Amniotic epithelial cell (primary cell): Measurements from ENCODE around the gene ACACB.
A peak's percentile ranks its signal among the peaks of the same experiment; 100 is the strongest.

Experiments
- DNase-seq: peaks from one replicate; pipeline ENCODE4 v3.0.0-alpha.2; 2010; ENCODE audit warnings: low read depth

ACACB gene

DNA sequence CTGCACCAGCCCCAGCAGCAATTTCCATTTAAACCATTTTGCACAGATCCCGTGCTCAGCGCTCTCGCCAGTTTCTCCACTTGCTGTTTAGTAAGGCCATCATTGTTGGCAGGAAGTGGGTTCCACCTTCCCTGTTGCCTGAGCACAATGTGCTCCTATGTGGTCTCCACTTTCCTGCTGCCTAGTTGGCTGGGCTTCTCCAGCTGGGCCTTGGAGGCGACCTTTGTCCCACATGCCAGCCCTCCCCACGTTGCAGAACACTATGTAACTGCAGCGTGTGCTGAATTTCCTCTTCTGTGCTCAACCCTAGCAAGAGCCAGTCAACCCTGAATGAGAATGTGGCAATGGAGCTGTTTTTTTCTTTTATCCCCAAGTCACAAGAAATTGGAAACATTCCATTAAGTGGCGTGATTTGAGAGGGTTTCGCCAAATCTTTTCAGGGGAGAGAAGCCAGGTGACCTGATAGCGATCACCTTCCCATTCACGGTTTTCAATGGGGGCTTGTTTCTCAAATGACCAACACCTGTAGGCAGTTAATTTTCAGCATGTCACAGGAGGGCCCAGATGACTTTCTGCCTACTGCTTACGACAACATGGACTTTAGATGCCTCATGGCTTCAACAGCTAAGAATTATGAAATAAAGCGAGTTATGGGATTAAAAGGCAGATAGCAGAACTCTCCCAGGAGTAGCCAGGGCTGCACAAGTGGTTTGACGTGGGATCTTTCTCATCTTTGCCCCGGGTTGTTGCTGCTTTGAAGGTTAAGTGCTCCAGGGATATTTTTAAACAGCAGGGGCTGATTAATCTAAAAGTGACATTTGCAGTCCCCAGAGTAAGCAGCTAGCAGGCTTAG is at the start of gene ACACB:
ACACB (plus strand) TSS at position 830 of the 853 bp plus-strand sequence. CDS start 22,819 bp downstream, outside the sequence.
- peak; percentile 47 for DNase-seq

DNA sequence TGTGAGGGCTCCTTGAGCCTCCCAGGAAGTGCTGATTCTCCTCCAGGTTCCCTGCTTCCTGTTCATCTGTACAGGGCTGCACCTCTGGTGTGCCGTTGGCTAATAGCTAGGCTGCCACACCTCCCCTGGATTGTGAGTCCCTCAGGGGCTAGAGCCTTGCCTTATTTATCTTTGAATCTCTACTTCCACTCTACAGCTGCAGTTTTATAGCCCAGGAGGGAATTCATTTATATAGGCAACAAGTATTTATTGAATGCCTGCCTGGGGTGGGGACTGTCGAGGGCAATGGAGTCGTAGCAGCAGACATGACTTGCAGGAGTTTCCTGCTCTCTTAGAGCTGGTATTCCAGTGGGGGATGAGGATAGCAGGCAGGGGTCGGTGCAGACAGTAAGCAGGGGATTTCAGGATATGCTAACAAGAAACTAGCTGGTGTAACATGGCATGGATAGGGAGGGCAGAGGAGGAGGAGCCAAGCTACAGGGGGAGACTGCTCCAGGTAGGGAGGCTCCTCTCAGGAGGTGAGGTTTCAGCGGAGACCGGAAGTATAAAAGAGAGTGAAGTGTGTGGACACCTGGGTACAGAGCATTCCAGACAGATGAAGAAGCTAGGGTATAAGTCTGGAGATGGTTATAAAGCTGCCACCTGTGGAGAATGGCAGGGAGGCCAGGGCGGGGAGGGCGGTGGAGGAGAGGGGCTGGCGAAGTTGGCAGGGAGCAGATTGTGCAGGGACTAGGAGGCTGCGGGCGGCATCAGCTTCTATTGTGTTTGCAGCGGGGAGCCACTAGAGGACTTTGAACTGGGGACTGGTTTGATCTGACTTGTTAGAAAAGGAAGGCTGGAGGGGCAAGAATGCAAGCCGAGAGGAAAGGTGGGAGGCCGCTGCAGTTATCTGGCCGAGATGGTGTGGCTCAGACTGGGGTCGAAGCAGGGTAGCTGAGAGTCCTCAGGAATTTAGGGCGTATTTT is 46.8 kb upstream of the ACACB start:
- no peak for DNase-seq

DNA sequence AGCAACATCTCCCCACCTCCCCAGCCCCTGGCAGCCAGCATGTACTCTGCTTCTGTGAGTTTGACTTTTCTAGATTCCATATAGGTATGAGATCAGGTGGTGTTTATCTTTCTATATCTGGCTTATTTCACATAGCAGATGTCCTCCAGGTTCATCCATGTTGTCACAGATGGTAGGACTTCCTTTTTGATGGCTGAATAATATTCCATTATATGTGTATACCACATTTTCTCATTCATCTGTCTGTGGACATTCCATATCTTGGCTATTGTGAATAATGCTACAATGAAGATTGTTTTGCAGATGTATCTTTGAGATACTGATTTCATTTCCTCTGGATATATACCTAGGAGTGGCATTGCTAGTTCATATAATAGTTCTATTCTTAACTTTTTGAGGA is 41.5 kb upstream of the ACACB start:
- DNase-seq = no peak

DNA sequence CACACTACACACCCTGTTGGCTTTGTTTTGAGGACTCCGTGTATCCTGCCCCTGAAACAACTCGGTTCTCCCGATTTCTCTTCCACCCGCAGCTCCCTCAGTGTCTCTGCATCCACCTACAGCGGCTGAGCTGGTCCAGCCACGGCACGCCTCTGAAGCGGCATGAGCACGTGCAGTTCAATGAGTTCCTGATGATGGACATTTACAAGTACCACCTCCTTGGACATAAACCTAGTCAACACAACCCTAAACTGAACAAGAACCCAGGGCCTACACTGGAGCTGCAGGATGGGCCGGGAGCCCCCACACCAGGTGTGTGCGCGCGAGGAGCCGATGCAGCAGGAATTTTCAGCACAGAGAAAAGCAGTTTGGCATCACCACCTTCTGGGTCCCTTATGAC is 33.6 kb upstream of the ACACB start:
- DNase-seq = no peak

DNA sequence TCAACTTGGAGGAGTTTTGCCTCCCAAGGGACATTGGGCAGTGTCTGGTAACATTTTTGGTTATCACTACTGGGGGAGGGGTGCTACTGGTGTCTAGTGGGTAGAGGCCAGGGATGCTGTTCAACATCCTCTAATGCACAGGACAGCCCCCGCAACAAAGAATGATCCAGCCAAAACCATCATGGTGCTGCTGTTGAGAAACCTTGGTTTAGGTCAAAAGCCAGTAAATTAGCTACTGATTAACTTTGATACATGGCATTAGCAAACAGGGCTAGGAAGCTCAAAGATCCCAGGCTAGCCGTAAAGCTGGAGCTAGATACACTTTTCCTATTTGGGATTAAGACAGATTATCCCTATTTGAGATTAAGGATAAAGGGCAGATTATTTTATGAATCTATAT is 32.0 kb upstream of the ACACB start:
- DNase-seq = no peak

DNA sequence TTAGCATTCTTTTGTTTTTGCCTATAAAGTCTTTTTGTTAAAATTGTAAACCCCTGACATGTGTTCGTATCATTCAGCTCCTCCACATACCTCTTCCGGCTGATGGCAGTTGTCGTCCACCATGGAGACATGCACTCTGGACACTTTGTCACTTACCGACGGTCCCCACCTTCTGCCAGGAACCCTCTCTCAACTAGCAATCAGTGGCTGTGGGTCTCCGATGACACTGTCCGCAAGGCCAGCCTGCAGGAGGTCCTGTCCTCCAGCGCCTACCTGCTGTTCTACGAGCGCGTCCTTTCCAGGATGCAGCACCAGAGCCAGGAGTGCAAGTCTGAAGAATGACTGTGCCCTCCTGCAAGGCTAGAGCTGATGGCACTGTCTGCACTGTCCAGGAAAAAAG is 30.8 kb upstream of the ACACB start:
- DNase-seq = no peak

DNA sequence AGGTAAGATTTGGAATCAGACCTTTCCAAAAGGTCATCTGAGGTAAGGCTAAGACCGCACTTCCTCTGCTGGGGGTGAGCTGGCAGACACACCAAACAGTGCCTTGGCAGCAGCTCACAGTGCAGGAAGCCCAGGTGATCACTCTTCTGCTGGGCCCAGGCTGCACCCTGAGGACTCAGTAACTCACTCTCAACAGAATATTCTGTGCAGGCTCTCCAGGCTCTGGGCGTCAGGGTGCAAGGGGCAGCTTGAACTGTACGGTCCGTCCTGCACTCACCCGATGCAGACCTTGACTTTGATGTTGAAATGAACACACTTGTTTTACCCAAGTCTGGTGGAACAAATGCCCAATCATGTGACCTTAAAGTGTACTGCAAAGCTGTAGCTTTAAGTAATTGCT is 29.1 kb upstream of the ACACB start:
- no peak for DNase-seq

DNA sequence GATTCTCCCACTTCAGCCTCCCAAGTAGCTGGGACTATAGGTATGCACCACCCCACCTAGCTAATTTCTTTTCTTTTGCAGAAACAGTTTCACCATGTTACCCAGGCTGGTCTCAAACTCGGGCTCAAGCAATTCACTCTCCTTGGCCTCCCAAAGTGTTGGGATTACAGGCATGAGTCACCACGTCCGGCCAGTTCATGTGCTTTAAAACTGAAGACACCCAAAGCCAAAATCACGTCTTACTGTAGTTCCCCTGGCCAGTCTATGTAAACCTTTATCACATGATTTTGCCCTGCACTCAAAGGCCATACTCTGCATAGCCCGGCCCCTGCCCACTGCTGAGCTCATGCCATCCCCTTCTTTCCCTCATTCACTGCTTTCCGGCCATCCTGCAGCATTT is 27.6 kb upstream of the ACACB start:
- no peak for DNase-seq

DNA sequence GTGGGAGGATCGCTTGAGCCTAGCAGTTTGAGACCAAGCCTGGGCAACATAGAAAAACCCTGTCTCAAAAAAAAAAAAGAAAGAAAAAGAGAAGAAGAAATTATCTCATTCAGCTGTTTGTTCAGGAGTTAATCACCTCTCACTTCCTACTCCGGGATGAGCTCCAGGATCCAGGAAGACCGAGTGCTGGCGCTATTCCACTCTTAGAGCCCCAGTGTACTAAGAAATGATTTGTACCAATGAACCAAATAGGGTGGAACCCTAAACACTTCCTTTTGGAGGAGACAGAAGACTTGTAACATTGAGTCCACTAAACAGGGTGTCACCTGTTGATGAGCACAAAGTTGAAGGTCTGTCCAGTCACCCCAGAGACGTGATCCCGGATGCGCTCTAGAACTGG is 26.7 kb upstream of the ACACB start:
- DNase-seq = no peak

DNA sequence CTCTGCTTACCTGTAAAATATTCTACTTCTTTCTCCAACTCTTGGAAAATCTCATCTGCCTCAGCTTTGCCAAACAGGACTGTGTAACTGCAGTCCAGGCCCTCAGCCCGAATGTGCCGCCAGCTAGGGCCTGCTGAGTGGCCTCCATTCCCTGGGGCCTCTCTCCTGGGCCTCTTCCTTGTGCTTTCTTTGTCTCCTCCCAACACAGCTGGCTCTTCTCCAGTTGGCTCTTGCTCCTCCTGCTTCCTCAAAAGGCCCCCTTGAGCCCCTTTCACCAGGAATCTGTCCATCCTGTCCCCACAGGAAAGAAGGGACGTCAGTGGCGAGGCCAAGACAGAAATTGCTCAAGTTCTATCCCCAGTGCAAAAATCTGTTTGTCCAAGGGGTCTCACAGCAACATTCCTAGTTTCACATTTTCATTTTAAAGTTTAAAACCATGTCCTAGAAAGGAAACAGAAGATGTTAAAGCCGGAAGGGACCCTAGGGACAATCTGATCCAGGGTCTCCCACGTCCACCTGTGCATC is 23.8 kb upstream of the ACACB start:
- no peak for DNase-seq

DNA sequence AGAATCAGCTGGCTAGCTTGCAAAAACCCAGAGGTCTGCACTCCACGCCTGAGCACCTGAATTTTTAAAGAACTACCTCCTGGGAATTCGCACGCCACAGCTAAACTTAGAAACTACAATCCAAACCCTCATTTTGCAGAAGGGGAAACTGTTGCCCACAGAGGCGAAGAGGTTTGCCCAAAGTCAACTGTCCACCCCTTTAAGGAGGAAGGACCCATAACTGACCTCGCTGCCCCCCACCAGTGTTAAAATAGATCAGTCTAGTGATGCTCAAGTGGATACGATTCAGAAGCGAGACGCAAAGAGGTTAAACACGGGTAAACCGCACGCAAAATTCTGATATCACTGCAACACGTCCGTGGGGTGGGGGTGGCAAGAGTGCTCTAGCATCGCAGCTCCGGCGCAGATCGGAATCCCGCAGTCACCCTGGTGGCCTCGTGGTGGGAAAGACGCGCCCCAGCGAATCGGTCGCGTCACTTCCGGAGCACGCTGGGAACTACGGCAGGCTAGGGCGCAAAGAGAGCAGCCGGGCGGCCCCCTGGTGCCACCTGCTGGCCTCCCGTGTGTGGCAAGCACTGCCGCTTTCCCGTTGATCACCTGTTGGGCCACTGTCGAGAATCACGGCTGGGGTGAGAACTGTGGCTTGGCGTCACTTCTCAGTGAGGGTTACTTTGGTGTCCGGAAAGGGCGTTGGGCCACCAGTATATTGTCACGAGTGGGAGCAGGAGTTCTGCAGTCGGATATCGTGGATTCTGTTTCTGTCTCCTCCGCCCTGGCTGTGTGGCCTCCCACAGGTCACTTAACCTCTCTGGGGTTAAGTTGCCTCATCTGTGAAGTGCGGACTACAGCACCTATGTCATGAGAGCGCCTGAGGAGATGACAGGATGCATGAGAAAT is 23.1 kb upstream of the ACACB start, which contains the start of gene ALKBH2:
ALKBH2 (minus strand) TSS at position 451 of the 897 bp plus-strand sequence. CDS start 686 bp downstream, outside the sequence.
- peak; percentile 78 for DNase-seq

DNA sequence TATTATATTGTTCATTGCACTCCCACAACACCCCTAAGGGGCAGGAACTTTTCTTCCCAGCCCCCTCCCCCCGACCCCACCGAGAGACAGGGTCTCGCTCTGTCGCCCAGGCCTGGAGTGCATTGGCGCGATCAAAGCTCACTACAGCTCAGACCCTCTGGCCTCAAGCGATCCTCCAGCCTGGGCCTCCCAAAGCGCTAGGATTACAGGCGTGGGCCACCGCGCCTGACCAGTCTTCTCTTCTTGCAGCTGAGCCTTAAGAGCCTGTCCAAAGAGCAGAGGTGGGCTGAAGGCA is 19.3 kb upstream of the ACACB start:
- no peak for DNase-seq

DNA sequence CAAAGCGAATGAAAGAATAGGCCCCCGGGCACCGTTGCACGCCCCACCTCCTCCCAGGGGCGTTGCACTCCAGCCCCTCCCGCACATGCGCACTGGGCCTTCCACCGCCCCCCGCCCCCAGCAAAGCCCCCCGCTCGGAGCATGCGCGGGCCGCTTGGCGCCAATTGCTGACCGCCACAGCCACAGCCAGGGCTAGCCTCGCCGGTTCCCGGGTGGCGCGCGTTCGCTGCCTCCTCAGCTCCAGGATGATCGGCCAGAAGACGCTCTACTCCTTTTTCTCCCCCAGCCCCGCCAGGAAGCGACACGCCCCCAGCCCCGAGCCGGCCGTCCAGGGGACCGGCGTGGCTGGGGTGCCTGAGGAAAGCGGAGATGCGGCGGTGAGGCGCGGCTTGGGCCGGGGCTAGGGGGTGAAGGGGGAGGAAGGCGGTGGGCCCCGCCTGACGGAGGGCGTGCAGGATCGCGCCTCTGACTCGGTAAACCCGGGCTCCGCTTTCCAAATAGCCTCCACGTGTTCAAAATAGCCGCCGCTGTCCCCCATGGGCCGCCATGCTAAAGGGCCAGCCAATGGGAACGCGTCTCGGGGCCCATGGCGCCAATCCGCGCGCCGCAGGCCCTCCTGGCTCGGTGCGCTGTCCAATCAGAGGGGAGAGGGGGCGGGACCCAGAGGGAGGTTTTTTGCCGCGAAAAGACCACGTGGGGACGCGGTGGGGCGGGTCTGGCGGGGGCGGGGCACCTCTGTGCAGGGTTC is 18.8 kb upstream of the ACACB start, which contains the start of gene UNG:
UNG (plus strand) TSS at position 163 of the 748 bp plus-strand sequence; CDS start at position 246, 83 bp downstream.
- peak; percentile 86 for DNase-seq

DNA sequence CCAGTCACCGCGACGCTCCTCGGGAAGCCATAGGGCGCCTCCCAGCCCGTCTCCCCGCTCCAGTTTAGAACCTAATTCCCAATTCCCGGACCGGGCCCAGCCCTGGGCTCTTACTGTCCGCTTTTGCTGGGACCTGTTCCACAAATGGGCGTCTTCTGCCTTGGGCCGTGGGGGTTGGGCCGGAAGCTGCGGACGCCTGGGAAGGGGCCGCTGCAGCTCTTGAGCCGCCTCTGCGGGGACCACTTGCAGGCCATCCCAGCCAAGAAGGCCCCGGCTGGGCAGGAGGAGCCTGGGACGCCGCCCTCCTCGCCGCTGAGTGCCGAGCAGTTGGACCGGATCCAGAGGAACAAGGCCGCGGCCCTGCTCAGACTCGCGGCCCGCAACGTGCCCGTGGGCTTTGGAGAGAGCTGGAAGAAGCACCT is 18.2 kb upstream of the ACACB start:
- peak; percentile 42 for DNase-seq

DNA sequence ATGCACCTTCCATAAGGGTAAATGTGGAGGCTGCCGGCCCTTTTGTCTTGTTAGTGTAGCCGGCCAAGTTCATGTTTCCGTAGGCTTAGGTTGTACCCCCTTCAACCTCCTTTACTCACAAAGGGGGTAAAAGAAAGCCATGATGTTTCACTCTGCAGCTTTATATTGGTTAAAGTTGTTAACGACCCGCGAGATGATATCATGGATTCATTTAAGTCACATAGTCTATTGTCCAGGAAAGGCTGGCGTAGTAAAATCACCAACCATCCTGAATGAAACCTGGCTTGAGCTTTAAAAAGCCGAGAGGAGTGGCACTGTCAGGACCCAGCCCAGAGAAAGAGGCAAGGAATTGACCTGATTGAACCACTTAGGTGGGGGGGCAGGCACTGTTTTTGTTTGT is 17.7 kb upstream of the ACACB start:
- no peak for DNase-seq

DNA sequence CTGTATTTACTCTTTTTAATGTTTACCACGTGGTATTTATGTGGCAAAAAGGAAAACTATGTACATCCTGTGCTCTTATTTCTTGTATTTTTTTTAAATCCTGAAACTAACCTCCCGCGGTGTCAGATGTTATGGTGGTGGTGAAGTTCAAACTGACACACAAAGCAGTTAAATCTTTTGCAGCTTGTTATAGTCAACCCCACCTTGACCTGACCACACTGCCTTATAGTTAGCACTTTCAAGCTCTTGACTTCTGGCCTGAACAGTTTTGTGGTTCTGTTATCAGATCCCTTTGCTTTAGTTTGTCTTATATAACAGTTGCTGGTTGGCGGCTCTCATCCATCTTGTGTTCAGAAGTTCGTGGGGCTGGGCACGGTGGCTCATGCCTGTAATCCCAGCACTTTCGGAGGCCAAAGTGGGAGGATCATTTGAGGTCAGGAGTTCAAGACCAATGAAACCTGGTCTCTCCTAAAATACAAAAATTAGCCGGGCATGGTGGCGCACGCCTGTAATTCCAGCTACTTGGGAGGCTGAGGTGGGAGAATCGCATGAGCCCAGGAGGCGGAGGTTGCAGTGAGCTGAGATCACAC is 16.9 kb upstream of the ACACB start:
- peak; percentile 84 for DNase-seq

DNA sequence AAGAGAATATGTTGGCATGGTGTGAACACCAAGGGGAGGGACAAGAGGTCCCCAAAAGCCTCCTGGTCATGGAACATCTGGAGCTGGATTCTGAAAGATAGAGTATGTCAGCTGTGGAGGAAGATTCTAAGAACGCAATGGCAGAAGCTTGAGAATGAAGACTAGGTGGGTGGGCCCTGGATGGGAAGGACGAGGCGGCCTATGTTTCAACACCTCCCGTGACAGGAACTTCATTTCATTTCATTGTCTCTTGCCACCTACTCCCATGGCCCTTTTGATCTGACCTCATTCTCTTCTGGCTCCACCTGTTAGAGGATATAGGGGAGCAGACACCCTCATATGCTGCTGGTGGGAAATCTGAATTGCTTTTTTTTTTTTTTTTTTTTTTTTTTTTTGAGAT is 15.6 kb upstream of the ACACB start:
- no peak for DNase-seq

DNA sequence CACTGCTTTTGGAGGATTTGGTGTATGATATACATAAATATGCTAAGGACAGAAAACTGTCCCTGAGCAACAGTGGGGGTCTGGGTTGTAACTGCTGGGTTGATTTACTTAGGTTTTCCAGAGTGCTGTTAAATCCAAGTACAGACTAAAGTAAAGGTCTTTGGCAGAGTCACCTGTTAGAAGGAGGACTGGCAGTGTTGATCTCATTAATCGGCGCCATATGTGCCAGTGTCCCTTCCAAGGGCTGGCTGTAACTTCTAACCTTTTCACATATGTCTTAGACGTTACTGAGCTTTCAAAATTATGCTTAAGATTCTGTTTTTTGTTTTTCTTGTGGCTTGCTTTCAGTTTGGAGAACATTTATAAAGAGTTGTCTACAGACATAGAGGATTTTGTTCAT is 13.9 kb upstream of the ACACB start:
- no peak for DNase-seq

DNA sequence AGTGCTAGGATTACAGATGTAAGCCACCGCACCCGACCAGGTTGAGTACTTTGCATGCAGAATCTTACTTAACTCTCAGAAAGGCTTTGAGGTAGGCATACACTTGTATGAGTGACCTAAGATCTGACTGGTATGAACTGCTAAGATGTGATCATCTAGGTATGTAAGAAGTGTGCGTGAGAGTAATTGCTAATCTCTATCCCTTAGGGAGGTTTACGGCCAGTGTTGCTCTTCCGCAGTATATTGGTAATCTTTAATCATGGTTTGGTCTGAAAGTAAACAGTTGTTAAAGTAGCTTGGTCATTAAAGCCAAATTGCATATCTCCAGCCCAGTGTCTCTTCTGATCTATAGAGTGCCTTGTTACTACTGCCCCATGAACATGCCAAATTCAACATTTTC is 11.2 kb upstream of the ACACB start:
- DNase-seq = no peak

DNA sequence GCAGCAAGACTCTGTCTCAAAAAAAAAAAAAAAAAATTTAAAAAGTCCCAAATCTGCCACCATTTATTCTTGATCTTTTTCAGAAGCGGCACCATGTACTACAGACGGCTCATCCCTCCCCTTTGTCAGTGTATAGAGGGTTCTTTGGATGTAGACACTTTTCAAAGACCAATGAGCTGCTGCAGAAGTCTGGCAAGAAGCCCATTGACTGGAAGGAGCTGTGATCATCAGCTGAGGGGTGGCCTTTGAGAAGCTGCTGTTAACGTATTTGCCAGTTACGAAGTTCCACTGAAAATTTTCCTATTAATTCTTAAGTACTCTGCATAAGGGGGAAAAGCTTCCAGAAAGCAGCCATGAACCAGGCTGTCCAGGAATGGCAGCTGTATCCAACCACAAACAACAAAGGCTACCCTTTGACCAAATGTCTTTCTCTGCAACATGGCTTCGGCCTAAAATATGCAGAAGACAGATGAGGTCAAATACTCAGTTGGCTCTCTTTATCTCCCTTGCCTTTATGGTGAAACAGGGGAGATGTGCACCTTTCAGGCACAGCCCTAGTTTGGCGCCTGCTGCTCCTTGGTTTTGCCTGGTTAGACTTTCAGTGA is 6.5 kb upstream of the ACACB start:
- DNase-seq = no peak
